Measurements from ENCODE around the gene FSIP1.

Gene FSIP1

GRCh38 chr15:39783244-39783820, 691 bp upstream of the FSIP1 start:
- Histone ChIP-seq H3K4me3 (replicated peaks; ENCODE audit: low read depth, low read length) (peak overlapping the region; percentile 81), H3K27me3 (replicated peaks; ENCODE audit: control insufficient read depth, insufficient read depth, low read length) (no peaks in the 10 kb centered on the region), H3K36me3 (ENCODE audit: control insufficient read depth, insufficient read depth, low read length) (no peaks in the 10 kb centered on the region)
- DNase-seq (ENCODE audit: extremely low read depth, insufficient read length): no peak
- TF ChIP-seq CTCF (IDR thresholded peaks at IDR 0.05; ENCODE audit: insufficient read depth, low read length, poor library complexity, severe bottlenecking): no peak

GRCh38 chr15:39781967-39782302, 706 bp downstream of the FSIP1 start:
- no peak for DNase-seq (ENCODE audit: extremely low read depth, insufficient read length)
- Histone ChIP-seq H3K4me3 (replicated peaks; ENCODE audit: low read depth, low read length) (peak overlapping the region; percentile 53), H3K27me3 (replicated peaks; ENCODE audit: control insufficient read depth, insufficient read depth, low read length) (no peaks in the 10 kb centered on the region), H3K36me3 (ENCODE audit: control insufficient read depth, insufficient read depth, low read length) (no peaks in the 10 kb centered on the region)
- no peak for TF ChIP-seq CTCF (IDR thresholded peaks at IDR 0.05; ENCODE audit: insufficient read depth, low read length, poor library complexity, severe bottlenecking)

- no peaks in the 10 kb centered on the region for H3K36me3 ChIP-seq (ENCODE audit: control insufficient read depth, insufficient read depth, low read length)
- DNase-seq (ENCODE audit: extremely low read depth, insufficient read length): no peak
- TF ChIP-seq CTCF (IDR thresholded peaks at IDR 0.05; ENCODE audit: insufficient read depth, low read length, poor library complexity, severe bottlenecking): no peak
- no peak overlapping the region for H3K4me3 ChIP-seq (replicated peaks; ENCODE audit: low read depth, low read length)
- no peaks in the 10 kb centered on the region for H3K27me3 ChIP-seq (replicated peaks; ENCODE audit: control insufficient read depth, insufficient read depth, low read length)
Observed at GRCh38 chr15:39781147-39781966, 1.3 kb downstream of the FSIP1 start.

- no peak for DNase-seq (ENCODE audit: extremely low read depth, insufficient read length)
- H3K36me3 ChIP-seq (ENCODE audit: control insufficient read depth, insufficient read depth, low read length): no peaks in the 10 kb centered on the region
- no peak overlapping the region for H3K4me3 ChIP-seq (replicated peaks; ENCODE audit: low read depth, low read length)
- H3K27me3 ChIP-seq (replicated peaks; ENCODE audit: control insufficient read depth, insufficient read depth, low read length): no peaks in the 10 kb centered on the region
- TF ChIP-seq CTCF (IDR thresholded peaks at IDR 0.05; ENCODE audit: insufficient read depth, low read length, poor library complexity, severe bottlenecking): no peak
Observed at GRCh38 chr15:39778021-39778420, 4.6 kb downstream of the FSIP1 start.

GRCh38 chr15:39777496-39777895, 5.1 kb downstream of the FSIP1 start:
- Histone ChIP-seq H3K4me3 (replicated peaks; ENCODE audit: low read depth, low read length) (no peak overlapping the region), H3K36me3 (ENCODE audit: control insufficient read depth, insufficient read depth, low read length) (no peaks in the 10 kb centered on the region), H3K27me3 (replicated peaks; ENCODE audit: control insufficient read depth, insufficient read depth, low read length) (no peaks in the 10 kb centered on the region)
- TF ChIP-seq CTCF (IDR thresholded peaks at IDR 0.05; ENCODE audit: insufficient read depth, low read length, poor library complexity, severe bottlenecking): no peak
- no peak for DNase-seq (ENCODE audit: extremely low read depth, insufficient read length)

Measured in GM06990 (cell line).